Limb (tissue), 2 donors: ENCODE data around the gene UGT1A4.

Source experiments
- DNase-seq, 2 donors: peaks; one replicate each; pipeline ENCODE4 v3.0.0-alpha.2; 2016; ENCODE audit errors: extremely low spot score in 2 of 2

The UGT1A4 gene

GRCh38 chr2:233780771-233781170, 62.2 kb downstream of the UGT1A4 start:
- no peak for DNase-seq

- no peak for DNase-seq
Observed at GRCh38 chr2:233789554-233789953, 71.0 kb downstream of the UGT1A4 start.

GRCh38 chr2:233791151-233791882, 72.8 kb downstream of the UGT1A4 start:
- no peak for DNase-seq

GRCh38 chr2:233791883-233792329, 73.4 kb downstream of the UGT1A4 start:
- DNase-seq, result no peak

- no peak for DNase-seq
Observed at GRCh38 chr2:233792720-233793119, 74.2 kb downstream of the UGT1A4 start.

- DNase-seq, result no peak
Observed at GRCh38 chr2:233793465-233794127, 75.1 kb downstream of the UGT1A4 start.

GRCh38 chr2:233794128-233794658, 75.7 kb downstream of the UGT1A4 start:
- no peak for DNase-seq

GRCh38 chr2:233795735-233796171, 77.2 kb downstream of the UGT1A4 start:
- DNase-seq, result no peak

- no peak for DNase-seq
Observed at GRCh38 chr2:233796254-233796653, 77.7 kb downstream of the UGT1A4 start.

- no peak for DNase-seq
Observed at GRCh38 chr2:233798335-233799086, 80.0 kb downstream of the UGT1A4 start.

- DNase-seq, result no peak
Observed at GRCh38 chr2:233799087-233799665, 80.6 kb downstream of the UGT1A4 start.

- no peak for DNase-seq
Observed at GRCh38 chr2:233799716-233800115, 81.2 kb downstream of the UGT1A4 start.

GRCh38 chr2:233800208-233800607, 81.7 kb downstream of the UGT1A4 start:
- no peak for DNase-seq

- DNase-seq, result no peak
Observed at GRCh38 chr2:233801357-233802131, 83.0 kb downstream of the UGT1A4 start.

GRCh38 chr2:233802132-233802815, 83.7 kb downstream of the UGT1A4 start:
- no peak for DNase-seq

- DNase-seq, result no peak
Observed at GRCh38 chr2:233803292-233803911, 84.9 kb downstream of the UGT1A4 start.

GRCh38 chr2:233803994-233804393, 85.5 kb downstream of the UGT1A4 start:
- no peak for DNase-seq

- no peak for DNase-seq
Observed at GRCh38 chr2:233807215-233807865, 88.8 kb downstream of the UGT1A4 start.
